MM.1S (cell line): ENCODE results near the gene OSBPL8.

Source experiments
- EZH2 ChIP-seq: fragments of 300-600 bp; sonication (generic); optimal IDR thresholded peaks from 2 replicates; pipeline ENCODE3; 2017; ENCODE audit warnings: low read depth, mild to moderate bottlenecking, antibody characterized with exemption, low read length, mixed read lengths
- TF ChIP-seq, protein P1 (sequence below): fragments of 300-600 bp; sonication (generic); IDR thresholded peaks from 2 replicates; pipeline ENCODE4 v1.5.1; 2016; ENCODE audit warnings: antibody characterized with exemption, low read length, mixed read lengths

- TF ChIP-seq, protein P1, sequence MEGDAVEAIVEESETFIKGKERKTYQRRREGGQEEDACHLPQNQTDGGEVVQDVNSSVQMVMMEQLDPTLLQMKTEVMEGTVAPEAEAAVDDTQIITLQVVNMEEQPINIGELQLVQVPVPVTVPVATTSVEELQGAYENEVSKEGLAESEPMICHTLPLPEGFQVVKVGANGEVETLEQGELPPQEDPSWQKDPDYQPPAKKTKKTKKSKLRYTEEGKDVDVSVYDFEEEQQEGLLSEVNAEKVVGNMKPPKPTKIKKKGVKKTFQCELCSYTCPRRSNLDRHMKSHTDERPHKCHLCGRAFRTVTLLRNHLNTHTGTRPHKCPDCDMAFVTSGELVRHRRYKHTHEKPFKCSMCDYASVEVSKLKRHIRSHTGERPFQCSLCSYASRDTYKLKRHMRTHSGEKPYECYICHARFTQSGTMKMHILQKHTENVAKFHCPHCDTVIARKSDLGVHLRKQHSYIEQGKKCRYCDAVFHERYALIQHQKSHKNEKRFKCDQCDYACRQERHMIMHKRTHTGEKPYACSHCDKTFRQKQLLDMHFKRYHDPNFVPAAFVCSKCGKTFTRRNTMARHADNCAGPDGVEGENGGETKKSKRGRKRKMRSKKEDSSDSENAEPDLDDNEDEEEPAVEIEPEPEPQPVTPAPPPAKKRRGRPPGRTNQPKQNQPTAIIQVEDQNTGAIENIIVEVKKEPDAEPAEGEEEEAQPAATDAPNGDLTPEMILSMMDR = no peak
- no peak for TF ChIP-seq EZH2
These were observed 89.3 kb downstream of the OSBPL8 start for GRCh38 chr12:76470028-76470939.
